Pons (tissue), 1 donor: Measurements from ENCODE around the gene KDM4B.

ENCODE experiments used
- DNase-seq: peaks from one replicate; pipeline ENCODE4 v3.0.0-alpha.2; 2016; ENCODE audit warnings: low spot score

Gene KDM4B

DNA sequence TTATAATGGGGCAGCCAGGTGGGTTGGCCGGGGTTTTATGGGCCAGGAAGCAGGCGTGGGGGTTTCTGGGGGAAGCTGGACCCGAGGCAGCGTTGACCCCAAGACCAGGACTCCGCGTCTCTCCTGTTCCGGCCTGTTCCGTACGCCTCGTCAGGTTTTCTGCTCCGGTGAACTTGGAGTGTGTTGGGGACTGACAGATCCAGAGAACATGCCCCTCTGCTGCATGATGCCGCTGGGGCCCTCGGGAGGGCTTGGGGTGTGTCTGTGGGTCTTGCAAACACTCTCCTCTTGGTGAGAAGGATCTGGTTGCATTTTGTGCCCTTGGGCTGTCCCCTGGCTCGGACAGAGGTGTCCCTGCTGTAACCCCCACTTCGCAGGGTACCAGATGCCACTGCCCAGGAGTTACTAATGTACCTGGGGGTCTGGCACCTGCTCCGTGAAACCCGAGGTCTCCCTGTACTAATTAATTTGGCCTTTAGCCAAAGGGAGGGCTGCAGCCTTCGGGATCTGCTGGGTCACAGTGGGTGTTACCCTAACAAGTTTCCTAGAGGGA, 15.6 kb downstream of the KDM4B start:
- DNase-seq, result no peak

DNA sequence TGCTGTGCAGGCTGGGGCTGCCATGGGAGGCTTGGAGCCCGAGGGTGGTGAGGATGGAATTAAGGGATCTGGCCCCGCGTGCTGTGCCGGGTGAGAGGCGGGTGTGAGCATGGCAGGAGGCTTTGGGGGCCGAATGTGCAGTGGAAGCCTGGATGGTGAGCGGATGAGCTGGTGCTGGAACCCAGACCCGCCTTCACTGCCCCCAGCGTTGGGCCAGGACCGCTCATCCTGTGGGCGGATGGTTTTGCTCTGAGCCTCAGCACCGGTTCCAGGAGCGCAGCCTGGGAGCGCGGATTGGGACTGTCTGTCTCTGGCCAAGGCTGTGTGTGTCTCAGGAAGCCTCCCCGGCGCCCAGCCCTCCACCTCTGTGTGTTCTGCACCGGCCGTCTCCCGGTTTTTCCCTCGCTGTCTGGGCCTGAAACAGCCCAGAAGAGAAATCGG, 16.7 kb downstream of the KDM4B start:
- no peak for DNase-seq

DNA sequence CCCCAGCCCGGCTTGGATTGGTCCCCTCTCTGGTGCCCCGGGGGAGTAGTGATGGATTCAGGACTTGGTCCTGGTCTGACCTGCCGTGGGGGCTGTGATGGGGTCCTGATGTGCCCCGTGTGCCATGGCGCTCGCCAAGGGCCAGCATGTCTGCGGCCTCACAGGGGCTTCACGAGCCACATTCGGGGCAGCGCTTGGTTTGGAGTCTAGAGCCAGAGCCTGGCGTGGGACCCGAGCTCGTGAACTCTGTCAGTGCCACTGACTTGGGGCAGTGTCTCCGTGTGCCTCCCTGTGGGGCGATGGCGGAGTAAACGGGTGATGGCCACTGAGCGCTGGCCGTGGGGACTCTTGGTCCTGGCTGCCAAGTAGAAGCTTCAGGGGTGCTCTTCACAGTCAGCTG, 17.1 kb downstream of the KDM4B start:
- no peak for DNase-seq

DNA sequence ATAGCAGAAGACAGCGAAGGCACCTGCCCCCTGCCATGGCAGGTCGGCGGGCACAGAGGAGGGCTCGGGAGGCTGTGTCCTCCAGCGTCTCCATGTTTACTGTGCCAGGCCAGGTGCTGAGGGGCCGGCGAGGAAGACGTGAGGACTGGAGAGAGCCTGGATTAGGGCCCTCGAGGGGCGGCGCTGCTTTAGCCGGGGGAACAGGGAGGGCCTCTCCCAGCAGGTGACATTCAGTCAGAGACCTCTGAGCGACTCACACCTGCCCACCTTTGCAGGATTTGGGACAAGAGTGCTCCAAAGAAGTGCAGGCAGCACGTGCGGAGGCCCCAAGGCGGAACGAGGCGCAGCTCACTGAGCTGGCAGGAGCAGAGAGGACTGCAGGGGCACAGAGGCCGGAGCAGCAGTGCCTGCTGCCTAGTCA, 17.6 kb downstream of the KDM4B start:
- DNase-seq, result no peak

DNA sequence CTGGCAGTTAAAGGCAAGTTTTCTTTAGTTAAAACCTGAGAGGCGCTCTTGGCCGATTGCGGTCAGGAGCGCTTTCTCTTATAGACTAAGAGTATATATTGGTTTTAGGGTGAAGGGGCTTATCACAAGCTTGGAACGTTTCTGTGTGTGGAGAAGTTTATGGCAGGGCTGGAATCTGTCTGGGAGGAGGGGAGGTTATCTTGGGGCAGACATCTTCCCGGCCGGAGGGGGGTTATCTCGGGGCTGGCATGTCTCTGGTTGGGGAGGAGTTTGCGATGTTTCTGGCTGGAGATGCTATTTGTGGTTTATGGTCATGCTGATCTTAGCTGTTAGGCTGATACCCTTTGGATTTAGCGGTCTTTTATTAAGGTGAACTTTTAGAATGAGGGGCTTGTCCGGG, 18.3 kb downstream of the KDM4B start:
- DNase-seq, result no peak

DNA sequence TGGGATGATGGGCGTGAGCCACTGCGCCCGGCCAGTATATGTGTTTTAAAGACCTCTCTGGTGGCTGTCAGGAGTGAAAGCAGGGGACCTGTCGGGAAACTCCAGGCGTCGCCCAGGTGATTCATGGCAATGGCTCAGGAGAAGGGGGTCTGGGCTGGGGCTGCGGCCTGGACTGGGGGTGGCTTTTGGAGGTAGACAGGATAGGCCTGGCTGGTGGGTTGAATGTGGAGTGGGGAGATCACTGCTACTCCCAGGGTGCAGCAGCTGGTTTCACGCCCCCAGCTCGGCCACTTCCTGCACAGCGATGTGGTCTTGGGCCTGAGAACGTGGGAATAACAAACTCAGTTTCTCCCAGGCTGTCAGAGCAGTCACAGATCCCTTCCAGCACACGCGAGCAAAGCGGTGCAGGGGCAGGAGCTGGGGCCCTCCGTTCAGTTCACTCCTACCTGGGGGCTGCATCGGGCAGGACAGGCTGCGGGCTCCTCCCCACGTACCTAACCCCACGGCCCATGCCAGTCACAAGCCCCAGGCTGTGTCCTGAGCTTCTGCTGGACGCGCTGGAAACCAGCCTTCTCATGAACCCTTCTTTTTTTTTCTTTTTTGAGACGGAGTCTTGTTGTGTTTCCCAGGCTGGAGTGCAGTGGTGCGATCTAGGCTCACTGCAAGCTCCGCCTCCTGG, 18.9 kb downstream of the KDM4B start:
- DNase-seq, result no peak

DNA sequence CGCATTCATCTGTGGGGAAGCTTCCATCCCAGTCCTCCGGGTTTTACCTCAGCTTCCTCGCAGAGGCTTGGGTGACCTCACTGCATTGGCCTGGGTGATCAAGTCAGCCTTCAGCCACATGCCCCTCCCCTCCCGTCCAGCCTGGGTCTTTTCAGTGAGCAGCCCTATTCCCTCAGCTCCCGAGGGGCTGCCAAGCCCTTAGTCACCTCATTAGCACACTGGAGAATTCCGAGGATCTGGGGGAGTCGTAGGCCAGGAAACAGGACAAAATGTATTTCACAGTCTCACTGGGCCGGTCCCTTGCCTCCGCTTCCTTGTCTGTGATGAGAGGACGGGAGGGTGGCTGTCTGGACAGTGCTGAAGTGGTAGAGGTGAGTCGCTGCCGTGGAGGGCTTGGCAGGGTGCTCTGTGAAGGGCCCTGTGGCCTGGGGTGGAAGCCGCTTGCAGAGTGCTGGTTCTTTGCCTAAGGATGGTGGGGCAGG, 19.9 kb downstream of the KDM4B start:
- no peak for DNase-seq

DNA sequence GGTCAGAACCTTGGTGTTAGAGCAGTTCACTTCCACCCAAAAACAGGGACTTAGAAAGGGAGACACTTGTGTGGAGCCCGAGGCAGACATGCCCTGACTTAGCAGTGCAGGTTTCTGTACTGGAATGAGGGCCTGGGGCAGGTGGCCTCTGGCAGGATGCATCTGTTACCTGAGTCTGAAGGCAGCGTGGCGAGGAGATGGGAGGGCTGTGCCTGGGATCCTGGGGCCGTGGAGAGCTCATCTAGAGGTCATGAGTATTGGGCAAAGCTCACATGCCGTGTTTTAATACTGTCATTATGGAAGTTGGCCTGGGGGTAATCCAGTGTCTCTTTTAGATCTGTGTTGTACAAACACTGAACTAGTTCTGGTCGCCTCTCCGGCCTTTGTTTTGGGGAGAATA, 21.4 kb downstream of the KDM4B start:
- no peak for DNase-seq

DNA sequence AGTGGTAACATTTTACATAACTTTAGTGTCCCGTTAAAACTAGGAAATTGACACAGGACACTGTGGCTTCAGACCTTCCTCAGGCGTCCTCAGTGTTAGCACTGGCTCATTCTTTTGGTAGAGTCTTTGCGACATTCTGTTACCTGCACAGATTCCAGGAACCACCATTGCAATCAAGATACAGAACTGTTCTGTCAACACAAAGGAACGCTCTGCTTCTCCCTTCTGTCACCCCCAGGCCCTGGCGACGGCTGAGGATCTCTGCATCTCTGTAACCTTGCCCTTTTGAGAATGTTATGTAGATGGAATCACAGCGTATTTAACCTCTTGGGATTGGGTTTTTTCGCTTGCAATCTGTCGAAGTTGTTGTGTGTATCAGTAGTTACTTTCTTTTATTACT, 22.6 kb downstream of the KDM4B start:
- DNase-seq, result no peak

DNA sequence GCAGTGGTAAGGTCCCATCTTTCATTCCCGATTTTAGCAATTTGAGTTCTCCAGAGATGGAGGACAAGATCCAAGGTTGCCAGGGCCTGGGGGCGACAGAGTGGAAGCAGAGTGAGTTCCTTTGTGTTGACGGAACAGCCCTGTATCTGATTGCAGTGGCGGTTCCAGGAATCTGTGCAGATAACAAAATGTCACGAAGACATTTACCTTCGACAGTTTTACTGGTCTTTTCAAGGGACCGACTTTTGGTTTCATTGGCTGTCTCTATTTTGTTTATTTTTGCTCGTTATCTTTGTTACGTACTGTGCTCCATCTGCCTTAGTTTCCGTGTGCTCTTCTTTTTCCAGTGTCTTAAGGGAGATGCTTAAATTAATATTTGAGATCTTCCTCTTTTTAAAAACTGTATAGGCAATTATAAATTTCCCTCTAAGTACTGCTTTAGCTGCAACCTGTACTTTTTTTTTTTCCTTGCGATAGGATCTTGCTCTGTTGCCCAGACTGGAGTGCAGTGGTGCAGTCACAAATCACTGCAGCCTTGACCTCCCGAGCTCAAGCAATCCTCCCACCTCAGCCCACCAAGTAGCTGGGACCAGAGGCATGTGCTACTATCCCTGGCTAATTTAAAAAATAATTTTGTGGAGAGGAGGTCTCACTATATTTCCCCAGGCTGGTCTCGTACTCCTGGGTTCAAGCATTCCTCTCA, 23.2 kb downstream of the KDM4B start:
- DNase-seq, result no peak

DNA sequence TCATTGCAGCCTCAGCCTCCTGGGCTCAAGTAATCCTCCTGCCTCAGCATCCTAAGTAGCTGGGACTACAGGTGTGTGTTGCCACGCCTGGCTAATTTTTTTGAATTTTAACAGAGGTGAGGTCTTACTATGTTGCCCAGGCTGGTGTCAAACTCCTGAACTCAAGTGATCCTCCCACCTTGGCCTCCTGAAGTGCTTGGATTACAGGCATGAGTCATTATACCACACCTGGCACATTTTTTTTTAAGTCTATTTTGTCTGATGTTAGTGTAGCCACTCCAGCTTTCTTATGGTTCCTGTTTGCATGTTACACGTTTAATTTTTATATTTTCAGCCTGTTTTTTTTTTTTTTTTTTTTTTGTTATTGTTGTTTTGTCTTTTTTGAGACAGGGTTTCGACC, 24.8 kb downstream of the KDM4B start:
- DNase-seq, result no peak

DNA sequence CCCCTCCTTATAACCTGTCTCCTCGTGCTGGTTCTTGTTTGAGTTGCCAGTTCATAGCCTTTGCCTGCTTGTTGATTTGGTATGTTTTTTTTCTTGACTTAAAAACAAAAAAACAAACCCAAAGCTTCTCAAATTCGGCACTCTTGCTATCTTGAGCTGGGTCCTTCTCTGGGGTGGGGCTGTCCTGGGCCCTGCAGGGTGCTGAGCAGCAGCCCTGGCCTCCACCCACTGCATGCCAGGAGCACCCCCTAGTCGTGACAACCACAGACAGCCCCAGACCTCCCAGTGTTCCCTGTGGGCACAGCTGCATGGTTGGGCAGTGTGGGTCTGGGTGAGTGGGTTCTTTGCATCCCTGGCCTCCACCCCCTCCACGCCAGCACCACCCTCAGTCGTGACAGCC, 27.8 kb downstream of the KDM4B start:
- DNase-seq, result no peak

DNA sequence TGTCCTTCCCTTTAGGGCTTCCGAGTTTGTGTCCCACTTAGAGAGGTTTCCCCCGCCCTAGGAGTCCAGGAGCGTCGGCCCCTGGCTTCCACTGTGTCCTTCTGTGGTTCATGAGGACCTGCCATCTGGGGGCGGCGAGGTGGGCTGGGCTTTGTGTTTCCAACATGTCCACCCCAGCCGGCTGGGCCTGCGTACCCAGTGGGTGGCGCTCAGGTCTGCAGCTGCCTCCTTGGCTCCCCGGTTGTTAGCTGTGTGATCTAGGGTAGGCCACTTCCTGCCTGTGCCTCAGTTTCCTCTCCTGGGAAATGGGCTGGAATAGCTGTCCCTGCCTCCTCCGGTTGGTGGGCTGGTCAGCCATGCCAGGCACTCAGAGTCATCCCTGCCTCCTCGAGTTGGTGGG, 28.4 kb downstream of the KDM4B start:
- no peak for DNase-seq

DNA sequence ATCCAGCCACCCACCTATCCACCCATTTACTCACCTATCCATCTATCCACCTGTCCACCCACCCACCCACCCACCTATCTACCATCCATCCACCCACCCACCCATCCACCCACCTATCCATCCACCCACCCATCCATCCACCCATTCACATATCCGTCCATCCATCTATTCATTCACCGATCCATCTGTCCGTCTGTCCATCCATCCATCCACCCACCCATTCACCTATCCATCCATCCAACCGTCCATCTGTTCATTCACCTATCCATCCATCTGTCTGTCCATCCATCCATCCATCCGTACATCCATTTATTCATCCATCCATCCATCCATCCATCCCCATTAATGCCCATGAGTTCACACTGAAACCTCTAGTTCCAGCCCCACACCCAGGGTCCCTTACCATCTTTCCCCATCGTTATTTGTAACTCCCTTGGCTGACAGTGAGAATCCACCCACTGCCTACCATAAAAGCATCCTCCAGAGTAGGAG, 31.3 kb downstream of the KDM4B start:
- no peak for DNase-seq

DNA sequence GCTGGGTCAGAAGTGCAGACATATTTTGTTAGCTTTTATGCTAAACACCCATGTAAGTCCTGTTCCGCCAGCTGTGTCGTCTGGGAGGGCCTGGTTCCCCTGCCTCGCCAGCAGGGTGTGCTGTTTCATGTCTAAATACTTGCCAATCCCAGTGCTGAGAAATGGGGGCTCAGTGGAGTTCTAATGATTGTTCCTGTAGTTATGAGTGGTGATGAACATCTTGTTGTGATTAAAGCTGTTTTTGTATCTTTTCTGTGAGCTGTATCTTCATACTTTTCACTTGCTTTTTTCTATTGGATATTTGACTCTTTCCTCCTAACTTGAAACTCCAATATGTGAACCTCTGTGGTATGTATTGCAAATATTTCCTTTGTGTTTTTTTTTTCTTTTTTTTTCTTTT, 32.7 kb downstream of the KDM4B start:
- DNase-seq, result peak; percentile 16

DNA sequence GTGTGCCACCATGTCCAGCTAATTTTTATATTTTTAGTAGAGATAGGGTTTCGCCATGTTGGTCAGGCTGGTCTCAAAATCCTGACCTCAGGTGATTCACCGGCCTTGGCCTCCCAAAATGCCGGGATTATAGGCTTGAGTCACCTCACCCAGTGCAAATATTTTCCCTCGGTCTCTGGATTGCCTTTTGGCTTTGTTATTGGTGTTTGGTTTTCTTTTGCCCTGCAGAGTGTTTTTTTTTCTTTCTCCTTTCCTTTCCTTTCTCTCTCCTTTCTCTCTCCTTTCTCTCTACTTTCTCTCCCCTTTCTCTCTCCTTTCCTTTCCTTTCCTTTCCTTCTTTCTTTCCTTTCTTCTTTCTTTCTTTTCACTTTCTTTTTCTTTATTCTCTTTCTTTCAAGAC, 33.2 kb downstream of the KDM4B start:
- DNase-seq, result no peak

DNA sequence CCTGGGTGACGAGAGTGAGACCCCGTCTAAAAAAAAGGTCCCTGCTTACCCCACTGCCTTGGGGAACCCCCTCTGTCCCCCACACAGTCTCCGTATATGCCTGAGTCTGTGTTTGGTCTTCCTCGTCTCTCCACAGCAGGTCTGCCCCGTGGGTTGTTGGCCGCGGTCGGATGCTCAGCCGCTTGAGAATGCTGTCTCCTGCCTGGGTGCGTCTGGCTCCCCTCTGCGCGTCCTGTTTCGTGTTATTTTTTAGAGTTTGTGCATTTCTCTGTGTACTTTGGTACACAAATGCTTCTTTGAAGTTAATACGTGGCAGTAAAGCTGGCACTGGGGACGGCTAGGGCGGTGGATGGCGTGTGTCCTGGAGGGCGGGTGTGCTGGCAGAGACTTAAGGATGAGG, 34.9 kb downstream of the KDM4B start:
- no peak for DNase-seq

DNA sequence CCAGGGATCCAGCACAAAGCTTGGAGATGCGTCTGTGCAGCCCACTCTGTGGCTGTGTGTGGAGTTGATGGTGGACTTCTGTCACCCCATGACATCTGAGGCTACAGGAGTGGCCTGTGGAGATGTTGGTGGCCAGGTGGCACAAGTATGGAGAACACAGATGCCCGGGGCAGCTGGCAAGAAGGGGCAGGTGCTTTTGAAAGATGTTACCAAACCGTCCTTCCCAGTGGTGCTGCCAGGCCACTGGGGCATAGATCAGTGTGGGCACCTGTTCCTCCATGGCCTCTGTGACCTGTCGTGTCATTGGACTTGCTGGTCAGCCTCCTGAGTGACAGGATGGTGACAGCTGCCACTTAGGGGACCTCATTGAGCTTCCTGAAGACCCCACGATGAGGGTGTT, 36.2 kb downstream of the KDM4B start:
- no peak for DNase-seq

DNA sequence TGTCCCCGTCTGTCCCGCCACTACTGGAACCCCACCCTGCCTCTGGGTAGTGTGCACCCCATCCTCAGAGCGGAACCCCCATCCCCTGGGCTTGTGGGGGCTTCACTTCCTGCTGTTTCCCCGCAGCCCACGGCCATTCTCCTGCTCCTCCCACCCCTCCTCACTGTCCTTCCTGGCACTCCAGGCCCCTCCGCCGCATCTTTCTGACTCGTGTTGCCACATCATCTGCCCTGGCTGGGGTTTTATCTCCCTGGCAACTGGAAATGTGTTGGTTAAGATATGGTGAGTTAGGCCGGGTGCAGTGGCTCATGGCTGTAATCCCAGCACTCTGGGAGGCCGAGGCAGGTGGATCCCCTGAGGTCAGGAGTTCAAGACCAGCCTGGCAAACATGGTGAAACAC, 37.3 kb downstream of the KDM4B start:
- DNase-seq, result no peak

DNA sequence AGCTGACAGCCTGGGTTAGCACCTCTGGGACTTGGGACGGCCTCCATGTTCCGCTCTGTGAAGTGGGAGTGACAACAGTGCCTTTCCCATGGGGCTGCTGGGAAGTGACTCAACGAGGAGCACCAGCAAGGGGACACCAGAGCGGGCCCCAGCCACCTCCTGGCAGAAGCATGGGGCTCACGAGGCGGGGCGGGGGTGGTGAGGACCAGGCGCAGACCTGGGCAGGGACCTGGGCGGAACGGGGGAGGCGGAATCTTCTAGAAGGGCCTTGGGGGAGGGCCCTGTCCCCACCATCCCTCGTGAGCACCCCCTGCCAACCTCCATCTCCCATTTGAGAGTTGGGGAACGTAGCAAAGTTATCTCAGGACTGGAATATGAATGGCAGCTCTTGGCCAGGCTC, 37.9 kb downstream of the KDM4B start:
- DNase-seq, result no peak

DNA sequence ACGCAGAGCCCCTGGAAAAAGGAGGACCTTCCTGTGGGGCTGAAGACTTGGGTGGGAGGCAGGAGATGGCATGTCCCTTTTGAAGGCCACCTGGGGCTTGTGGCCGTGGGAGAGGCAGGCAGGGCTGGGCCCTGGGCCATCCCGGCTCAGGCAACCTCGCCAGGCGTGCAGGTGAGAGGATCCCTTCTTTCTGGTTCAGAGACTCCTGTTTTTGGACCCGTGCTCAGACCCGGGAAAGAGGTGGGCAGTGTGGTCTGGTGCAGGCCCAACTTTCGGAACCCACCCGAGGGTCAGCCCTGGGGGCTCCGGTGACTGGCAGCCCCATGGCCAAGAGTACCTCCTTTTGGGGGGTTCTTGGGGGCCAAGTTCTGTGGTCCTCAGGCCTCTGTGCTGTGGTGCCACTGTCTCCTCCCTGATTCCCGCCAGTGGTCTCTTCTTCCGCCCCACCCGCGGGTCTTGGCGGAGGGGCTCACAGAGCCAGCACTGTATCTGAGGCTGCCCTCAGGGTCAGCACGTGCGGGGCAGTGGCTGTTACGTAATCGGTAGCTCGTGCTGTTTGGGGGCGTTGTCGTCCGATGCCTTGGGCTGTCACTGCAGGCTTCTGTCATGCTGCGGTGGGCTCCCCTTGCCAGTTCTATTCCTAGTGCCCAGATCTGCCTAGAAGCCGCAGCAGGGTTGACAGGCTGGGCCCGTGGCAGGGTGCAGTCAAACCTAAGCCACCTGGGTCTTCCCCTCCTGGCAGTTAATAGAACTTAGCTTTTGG, 42.7 kb downstream of the KDM4B start:
- no peak for DNase-seq

DNA sequence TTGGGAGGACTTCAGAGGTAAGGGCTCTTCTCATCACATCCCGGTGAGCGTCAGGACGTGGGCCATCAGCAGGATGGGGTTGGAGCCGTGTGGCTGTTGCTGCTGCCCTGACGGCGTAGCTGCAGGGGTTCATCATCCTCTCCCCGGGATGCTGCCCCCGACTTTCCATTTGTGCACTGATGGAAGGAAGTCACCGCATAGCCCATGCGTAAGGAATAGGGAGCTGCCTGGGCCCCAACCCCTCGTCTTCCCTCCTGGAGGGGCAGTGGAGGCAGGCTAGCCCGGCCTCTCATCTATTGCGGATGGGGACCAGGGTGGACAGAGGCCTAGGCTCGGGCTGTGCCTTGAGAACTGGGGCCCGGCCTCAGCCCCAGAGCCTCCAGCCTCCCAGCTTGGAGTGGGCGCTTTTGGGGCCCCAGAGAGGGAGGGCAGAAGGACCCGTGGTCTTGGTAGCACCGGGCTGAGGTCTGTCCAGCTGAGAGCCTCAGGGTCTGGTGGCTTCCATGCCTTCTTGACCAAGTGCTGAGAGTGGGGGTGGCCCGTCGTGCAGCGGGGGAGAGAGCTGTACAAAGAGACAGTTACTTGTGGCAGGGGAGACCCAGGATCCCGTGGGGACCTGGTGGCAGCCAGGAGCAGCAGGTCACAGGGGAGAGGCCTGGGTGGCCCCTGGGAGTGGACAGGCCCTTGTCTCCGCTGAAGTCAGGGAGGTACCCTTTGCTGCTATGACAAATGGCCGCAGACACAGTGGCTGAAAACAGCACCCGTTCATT, 44.0 kb downstream of the KDM4B start:
- DNase-seq, result no peak
